OCI-LY1 (cell line): ENCODE measurements around the gene TNFRSF18.

Experiments used
- H2AFZ ChIP-seq: fragments of 200-600 bp; sonication (generic), shearing (Covaris generic); 2 replicates; pipeline ENCODE4 v1.6.0; 2014; ENCODE audit warnings: antibody characterized with exemption, mild to moderate bottlenecking, low read length
- H3F3A ChIP-seq: fragments of 200-600 bp; sonication (generic), shearing (Covaris generic); 2 replicates; pipeline ENCODE4 v1.6.0; 2014; ENCODE audit warnings: mild to moderate bottlenecking, antibody characterized with exemption, low read length, moderate library complexity; ENCODE audit not compliant: insufficient read depth
- H3K27ac ChIP-seq: fragments of 200-600 bp; sonication (generic); 2 replicates; pipeline ENCODE4 v1.5.1; 2014; ENCODE audit warnings: low read length, mixed run types, mild to moderate bottlenecking, low read depth; ENCODE audit not compliant: poor library complexity, severe bottlenecking
- H3K27me3 ChIP-seq: fragments of 200-600 bp; sonication (generic); 2 replicates; pipeline ENCODE4 v1.6.0; 2014; ENCODE audit warnings: antibody characterized with exemption, mild to moderate bottlenecking, low read length, moderate library complexity; ENCODE audit not compliant: insufficient read depth
- H3K36me3 ChIP-seq: fragments of 200-600 bp; sonication (generic); 2 replicates; pipeline ENCODE4 v1.6.1; 2014; ENCODE audit warnings: mild to moderate bottlenecking, antibody characterized with exemption, low read length, moderate library complexity, mixed read lengths; ENCODE audit not compliant: insufficient read depth
- H3K4me1 ChIP-seq: fragments of 200-600 bp; sonication (generic); 2 replicates; pipeline ENCODE4 v1.5.1; 2014; ENCODE audit warnings: mild to moderate bottlenecking, low read length, moderate library complexity; ENCODE audit not compliant: insufficient read depth, severe bottlenecking
- H3K4me2 ChIP-seq: fragments of 200-600 bp; sonication (generic), shearing (Covaris generic); 2 replicates; pipeline ENCODE4 v1.6.1; 2014; ENCODE audit warnings: low read length
- H3K4me3 ChIP-seq: fragments of 200-600 bp; sonication (generic); 2 replicates; pipeline ENCODE4 v1.5.1; 2014; ENCODE audit warnings: low read length, low read depth, mild to moderate bottlenecking, mixed read lengths; ENCODE audit not compliant: poor library complexity, severe bottlenecking
- H3K79me2 ChIP-seq: fragments of 200-600 bp; shearing (Covaris generic); 2 replicates; pipeline ENCODE4 v1.6.1; 2016; ENCODE audit warnings: mixed run types, low read length, mixed read lengths; ENCODE audit not compliant: insufficient read depth
- H3K9ac ChIP-seq: fragments of 200-600 bp; sonication (generic), shearing (Covaris generic); 2 replicates; pipeline ENCODE4 v1.6.1; 2014; ENCODE audit warnings: mild to moderate bottlenecking, low read length, mixed read lengths
- H3K9me2 ChIP-seq: fragments of 200-600 bp; sonication (generic), shearing (Covaris generic); 2 replicates; pipeline ENCODE4 v1.6.1; 2014; ENCODE audit warnings: low read depth, mild to moderate bottlenecking, low read length, mixed read lengths
- H3K9me3 ChIP-seq: fragments of 200-600 bp; shearing (Covaris generic); 2 replicates; pipeline ENCODE4 v1.6.1; 2014; ENCODE audit warnings: low read length, mixed read lengths
- H4K20me1 ChIP-seq: fragments of 200-600 bp; sonication (generic), shearing (Covaris generic); 2 replicates; pipeline ENCODE4 v1.6.0; 2016; ENCODE audit warnings: mild to moderate bottlenecking, low read length; ENCODE audit not compliant: insufficient read depth
- EZH2 ChIP-seq: fragments of 200-600 bp; sonication (generic), shearing (Covaris generic); IDR thresholded peaks from 2 replicates; pipeline ENCODE4 v1.8.0; 2017; ENCODE audit warnings: borderline replicate concordance, mixed run types, mild to moderate bottlenecking, antibody characterized with exemption, low read length, moderate library complexity, mixed read lengths
- TF ChIP-seq, protein P1 (sequence below): fragments of 200-600 bp; sonication (generic), shearing (Covaris generic); IDR thresholded peaks from 2 replicates; pipeline ENCODE4 v1.5.1; 2017; ENCODE audit warnings: mild to moderate bottlenecking, antibody characterized with exemption, low read length, moderate library complexity, mixed read lengths

Gene TNFRSF18

DNA sequence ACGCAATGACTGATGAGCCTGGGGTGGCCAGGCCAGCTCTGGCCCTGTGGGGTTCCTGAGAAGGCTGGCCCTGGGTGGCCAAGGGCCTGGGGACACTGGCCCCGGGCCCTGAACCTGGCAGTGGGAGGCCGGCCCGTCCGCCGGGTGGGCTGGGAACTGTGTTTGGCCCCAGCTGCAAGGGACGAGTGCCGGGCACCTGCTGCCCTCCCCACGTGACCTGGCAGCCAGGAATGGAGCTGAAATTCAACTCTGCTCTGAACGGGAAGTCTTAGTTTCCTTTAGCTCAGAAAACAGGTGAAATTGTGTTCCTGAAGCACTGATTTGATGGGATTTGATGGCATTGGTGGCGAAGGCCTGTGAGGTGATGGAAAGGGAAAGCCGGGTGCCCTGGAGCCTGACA, 40.9 kb downstream of the TNFRSF18 start:
- H3K9ac ChIP-seq: no peak overlapping the region
- no peaks in the 10 kb centered on the region for H3K4me1 ChIP-seq
- no peaks in the 10 kb centered on the region for H3K36me3 ChIP-seq
- no peaks in the 10 kb centered on the region for H3K9me3 ChIP-seq
- H3K4me3 ChIP-seq: no peak overlapping the region
- no peak overlapping the region for H2AFZ ChIP-seq
- H3K9me2 ChIP-seq: no peaks in the 10 kb centered on the region
- TF ChIP-seq, protein P1, sequence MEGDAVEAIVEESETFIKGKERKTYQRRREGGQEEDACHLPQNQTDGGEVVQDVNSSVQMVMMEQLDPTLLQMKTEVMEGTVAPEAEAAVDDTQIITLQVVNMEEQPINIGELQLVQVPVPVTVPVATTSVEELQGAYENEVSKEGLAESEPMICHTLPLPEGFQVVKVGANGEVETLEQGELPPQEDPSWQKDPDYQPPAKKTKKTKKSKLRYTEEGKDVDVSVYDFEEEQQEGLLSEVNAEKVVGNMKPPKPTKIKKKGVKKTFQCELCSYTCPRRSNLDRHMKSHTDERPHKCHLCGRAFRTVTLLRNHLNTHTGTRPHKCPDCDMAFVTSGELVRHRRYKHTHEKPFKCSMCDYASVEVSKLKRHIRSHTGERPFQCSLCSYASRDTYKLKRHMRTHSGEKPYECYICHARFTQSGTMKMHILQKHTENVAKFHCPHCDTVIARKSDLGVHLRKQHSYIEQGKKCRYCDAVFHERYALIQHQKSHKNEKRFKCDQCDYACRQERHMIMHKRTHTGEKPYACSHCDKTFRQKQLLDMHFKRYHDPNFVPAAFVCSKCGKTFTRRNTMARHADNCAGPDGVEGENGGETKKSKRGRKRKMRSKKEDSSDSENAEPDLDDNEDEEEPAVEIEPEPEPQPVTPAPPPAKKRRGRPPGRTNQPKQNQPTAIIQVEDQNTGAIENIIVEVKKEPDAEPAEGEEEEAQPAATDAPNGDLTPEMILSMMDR: no peak
- no peak for TF ChIP-seq EZH2
- no peak overlapping the region for H3K4me2 ChIP-seq
- H3K79me2 ChIP-seq: no peaks in the 10 kb centered on the region
- no peaks in the 10 kb centered on the region for H3F3A ChIP-seq
- H3K27me3 ChIP-seq: peaks cover 5% of the 10 kb centered on the region
- no peak overlapping the region for H3K27ac ChIP-seq
- no peaks in the 10 kb centered on the region for H4K20me1 ChIP-seq

DNA sequence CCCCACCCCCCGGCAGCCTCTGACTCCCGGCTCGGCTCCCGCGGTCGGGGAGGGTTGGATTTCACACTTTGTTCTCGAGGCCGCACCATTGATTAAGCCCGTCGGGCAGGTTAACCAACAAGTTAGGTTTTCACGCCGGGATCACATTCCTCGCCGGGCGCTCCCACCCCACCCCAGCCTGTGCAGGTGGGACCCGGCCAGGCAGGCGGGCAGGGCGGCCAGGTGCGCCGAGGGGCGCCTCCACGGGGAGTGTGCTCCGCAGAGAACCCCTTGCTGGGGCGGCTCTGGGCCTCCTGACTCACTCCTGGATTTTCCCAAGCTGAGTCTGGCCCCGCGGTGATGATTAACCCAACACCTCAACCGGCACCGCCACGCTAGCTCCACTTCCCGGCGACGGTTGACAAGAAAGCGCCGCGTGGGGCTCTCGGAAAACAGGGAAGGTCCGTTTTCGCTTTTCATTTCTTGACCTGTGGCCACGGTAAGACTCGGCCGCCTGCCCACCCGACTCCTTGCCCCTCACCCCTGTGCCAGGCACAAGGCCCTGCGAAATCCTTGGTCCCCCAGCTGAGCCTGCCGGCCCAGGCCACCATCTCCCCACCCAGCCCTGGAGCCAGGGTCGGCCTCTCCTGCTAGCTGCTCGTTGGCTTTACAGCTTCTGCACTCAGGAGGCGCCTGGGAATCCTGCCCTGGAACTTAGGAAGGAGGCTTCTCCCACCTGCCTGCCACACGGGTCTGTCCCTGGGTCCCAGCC, 41.5 kb downstream of the TNFRSF18 start:
- Histone ChIP-seq H2AFZ (no peak overlapping the region), H3K4me2 (no peak overlapping the region), H3K9me3 (no peaks in the 10 kb centered on the region), H4K20me1 (no peaks in the 10 kb centered on the region), H3K79me2 (no peaks in the 10 kb centered on the region), H3K27me3 (peaks cover 7% of the 10 kb centered on the region), H3K36me3 (no peaks in the 10 kb centered on the region), H3K4me1 (no peaks in the 10 kb centered on the region), H3K9ac (no peak overlapping the region), H3K4me3 (no peak overlapping the region), H3K27ac (no peak overlapping the region), H3F3A (no peaks in the 10 kb centered on the region), H3K9me2 (no peaks in the 10 kb centered on the region)
- TF ChIP-seq, protein P1: no peak
- no peak for TF ChIP-seq EZH2

DNA sequence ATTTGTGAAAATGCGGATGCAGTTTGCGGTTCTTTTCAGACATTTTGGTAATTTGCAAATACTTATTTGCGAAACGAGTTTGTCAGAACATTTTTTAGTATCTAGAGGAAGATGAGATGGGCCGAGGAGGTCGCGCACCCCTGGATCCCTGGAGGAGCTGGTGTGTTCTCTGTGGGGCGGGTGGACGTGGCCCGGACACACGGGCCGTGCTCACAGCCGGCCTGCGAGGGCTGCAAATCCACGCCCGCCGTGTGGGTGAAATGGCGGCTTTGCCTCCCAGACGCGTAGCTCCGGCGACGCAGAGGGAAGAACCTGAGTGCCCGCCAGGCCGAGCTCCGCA, 42.1 kb downstream of the TNFRSF18 start:
- peaks cover 9% of the 10 kb centered on the region for H3K27me3 ChIP-seq
- H3K27ac ChIP-seq: no peak overlapping the region
- H3K79me2 ChIP-seq: no peaks in the 10 kb centered on the region
- no peaks in the 10 kb centered on the region for H3F3A ChIP-seq
- H3K4me3 ChIP-seq: no peak overlapping the region
- no peaks in the 10 kb centered on the region for H3K36me3 ChIP-seq
- H3K9ac ChIP-seq: no peak overlapping the region
- H3K9me2 ChIP-seq: no peaks in the 10 kb centered on the region
- TF ChIP-seq, protein P1: no peak
- no peak for TF ChIP-seq EZH2
- no peak overlapping the region for H3K4me2 ChIP-seq
- H4K20me1 ChIP-seq: no peaks in the 10 kb centered on the region
- no peaks in the 10 kb centered on the region for H3K4me1 ChIP-seq
- H2AFZ ChIP-seq: no peak overlapping the region
- no peaks in the 10 kb centered on the region for H3K9me3 ChIP-seq
